Measurements from ENCODE around the gene YBEY.

DNA sequence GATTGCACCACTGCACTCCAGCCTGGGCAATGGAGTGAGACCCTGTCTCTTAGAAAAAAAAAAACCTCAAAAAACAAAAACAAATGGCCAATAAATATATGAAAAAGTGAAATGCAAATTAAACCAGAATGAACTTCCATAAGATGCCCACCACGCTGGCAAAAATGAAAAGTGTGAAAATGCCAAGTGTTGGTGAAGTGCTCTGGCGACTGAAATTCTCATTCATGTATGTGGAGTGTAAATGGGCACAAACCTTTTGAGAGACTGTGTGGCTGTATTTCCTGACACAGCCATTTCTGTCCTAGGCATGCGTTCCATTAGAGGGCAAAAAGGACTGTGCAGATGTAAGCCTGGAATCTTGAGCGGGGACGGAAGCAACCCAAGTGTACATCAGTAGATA is 18.3 kb downstream of the YBEY start:
- TF ChIP-seq EZH2 (IDR thresholded peaks at IDR 0.05; ENCODE audit: insufficient read depth, low read length) (no peak), CTCF (IDR thresholded peaks at IDR 0.05; ENCODE audit: insufficient read depth, low read depth, low read length) (no peak)
